ENCODE data around the gene HEXIM1.
"Not testable (repeated sequence)": the region's sequence is repeated elsewhere in the genome, so short reads cannot be mapped to it uniquely, and the experiment has no call there.

Gene HEXIM1

GRCh38 chr17:45113424-45113754, 34.9 kb upstream of the HEXIM1 start:
- DNase-seq (ENCODE audit: low read depth): no peak

GRCh38 chr17:45114117-45114932, 34.0 kb upstream of the HEXIM1 start:
- DNase-seq (ENCODE audit: low read depth): no peak

GRCh38 chr17:45115015-45115625, 33.2 kb upstream of the HEXIM1 start:
- DNase-seq (ENCODE audit: low read depth): no peak

- DNase-seq (ENCODE audit: low read depth): no peak
Measured at GRCh38 chr17:45115871-45116270, 32.4 kb upstream of the HEXIM1 start.

- no peak for DNase-seq (ENCODE audit: low read depth)
Measured at GRCh38 chr17:45116434-45117016, 31.8 kb upstream of the HEXIM1 start.

GRCh38 chr17:45117334-45117733, 30.9 kb upstream of the HEXIM1 start:
- DNase-seq (ENCODE audit: low read depth): no peak

- DNase-seq (ENCODE audit: low read depth): no peak
Measured at GRCh38 chr17:45117848-45118646, 30.2 kb upstream of the HEXIM1 start.

GRCh38 chr17:45118691-45119090, 29.6 kb upstream of the HEXIM1 start:
- DNase-seq (ENCODE audit: low read depth): no peak

GRCh38 chr17:45119964-45120363, 28.3 kb upstream of the HEXIM1 start:
- no peak for DNase-seq (ENCODE audit: low read depth)

- no peak for DNase-seq (ENCODE audit: low read depth)
Measured at GRCh38 chr17:45120558-45120957, 27.7 kb upstream of the HEXIM1 start.

- no peak for DNase-seq (ENCODE audit: low read depth)
Measured at GRCh38 chr17:45121055-45121454, 27.2 kb upstream of the HEXIM1 start.

- no peak for DNase-seq (ENCODE audit: low read depth)
Measured at GRCh38 chr17:45123076-45123770, 25.1 kb upstream of the HEXIM1 start.

- peak; percentile 95 for DNase-seq (ENCODE audit: low read depth)
Measured at GRCh38 chr17:45123930-45124796, 24.1 kb upstream of the HEXIM1 start.

GRCh38 chr17:45124797-45125122, 23.5 kb upstream of the HEXIM1 start:
- not testable (repeated sequence) for DNase-seq (ENCODE audit: low read depth)

- no peak for DNase-seq (ENCODE audit: low read depth)
Measured at GRCh38 chr17:45125509-45125908, 22.8 kb upstream of the HEXIM1 start.

GRCh38 chr17:45127207-45127547, 21.1 kb upstream of the HEXIM1 start:
- no peak for DNase-seq (ENCODE audit: low read depth)

- peak; percentile 61 for DNase-seq (ENCODE audit: low read depth)
Measured at GRCh38 chr17:45127548-45128300, 20.6 kb upstream of the HEXIM1 start.

- DNase-seq (ENCODE audit: low read depth): no peak
Measured at GRCh38 chr17:45128331-45128730, 19.9 kb upstream of the HEXIM1 start.

GRCh38 chr17:45128989-45129388, 19.3 kb upstream of the HEXIM1 start:
- no peak for DNase-seq (ENCODE audit: low read depth)

GRCh38 chr17:45129426-45129939, 18.8 kb upstream of the HEXIM1 start:
- DNase-seq (ENCODE audit: low read depth): no peak
